ENCODE data around the gene PKDCC. TPM values are rescaled to one million over a fixed set of nuclear protein-coding genes. Genes with fewer than 3 reads are reported as not detected.
A peak's percentile ranks its signal among the peaks of the same experiment; 100 is the strongest.

The PKDCC gene
- total RNA-seq, 1 experiment from 2014 or later = 12.5 TPM

- intact Hi-C loops (cut with micrococcal nuclease; ENCODE audit: unreplicated experiment) = no loop called here
These were observed 42.4 kb downstream of the PKDCC start for GRCh38 chr2:42090216-42090615.

GRCh38 chr2:42091671-42092070, 43.9 kb downstream of the PKDCC start:
- Mint-ChIP-seq H3K27me3 (ENCODE audit: unreplicated experiment) (no peaks in the 10 kb centered on the region), H3K4me1 (ENCODE audit: low read depth, unreplicated experiment) (peaks cover 23% of the 10 kb centered on the region), H3K27ac (ENCODE audit: unreplicated experiment) (no peak overlapping the region), H3K9me3 (ENCODE audit: low read depth, unreplicated experiment) (no peaks in the 10 kb centered on the region), H3K36me3 (ENCODE audit: insufficient read depth, unreplicated experiment) (no peaks in the 10 kb centered on the region), H3K4me3 (ENCODE audit: low read depth, unreplicated experiment) (peak overlapping the region; percentile 11)
- intact Hi-C loops (cut with micrococcal nuclease; ENCODE audit: unreplicated experiment) = no loop called here
- no peak for DNase-seq
- no TSS peak for BruUV-seq (replicated peaks)
- TF ChIP-seq CTCF (IDR thresholded peaks at IDR 0.05; ENCODE audit: unreplicated experiment) = no peak
- CTCF ChIA-PET = interaction anchor here (0.5 to 2.2 kb wide), 5 partner anchors 26 to 467 kb away, joined by 3 to 7 read pairs (median 4); no protein-coding TSS in a partner anchor

More at GRCh38 chr2:42090216-42090615, 42.4 kb downstream of the PKDCC start:
- H3K36me3 Mint-ChIP-seq (ENCODE audit: insufficient read depth, unreplicated experiment) = no peaks in the 10 kb centered on the region
- H3K27me3 Mint-ChIP-seq (ENCODE audit: unreplicated experiment) = no peaks in the 10 kb centered on the region
- no peaks in the 10 kb centered on the region for H3K9me3 Mint-ChIP-seq (ENCODE audit: low read depth, unreplicated experiment)
- H3K4me3 Mint-ChIP-seq (ENCODE audit: low read depth, unreplicated experiment) = no peak overlapping the region
- no peak for TF ChIP-seq CTCF (IDR thresholded peaks at IDR 0.05; ENCODE audit: unreplicated experiment)
- BruUV-seq (replicated peaks) = no TSS peak
- CTCF ChIA-PET = interaction anchor here (1.3 to 2.2 kb wide), 3 partner anchors 221 to 241 kb away, joined by 3 to 7 read pairs (median 7); no protein-coding TSS in a partner anchor
- no peak for DNase-seq
- no peak overlapping the region for H3K27ac Mint-ChIP-seq (ENCODE audit: unreplicated experiment)
- peaks cover 23% of the 10 kb centered on the region for H3K4me1 Mint-ChIP-seq (ENCODE audit: low read depth, unreplicated experiment)

GRCh38 chr2:42092084-42092996, 44.5 kb downstream of the PKDCC start:
- H3K4me3 Mint-ChIP-seq (ENCODE audit: low read depth, unreplicated experiment) = peak overlapping the region; percentile 11
- H3K36me3 Mint-ChIP-seq (ENCODE audit: insufficient read depth, unreplicated experiment) = no peaks in the 10 kb centered on the region
- CTCF ChIA-PET = interaction anchor here (0.5 to 2.2 kb wide), 4 partner anchors 25 to 466 kb away, joined by 3 to 7 read pairs (median 4); no protein-coding TSS in a partner anchor
- no TSS peak for BruUV-seq (replicated peaks)
- peak; percentile 35 for DNase-seq
- no peaks in the 10 kb centered on the region for H3K27me3 Mint-ChIP-seq (ENCODE audit: unreplicated experiment)
- no peaks in the 10 kb centered on the region for H3K9me3 Mint-ChIP-seq (ENCODE audit: low read depth, unreplicated experiment)
- TF ChIP-seq CTCF (IDR thresholded peaks at IDR 0.05; ENCODE audit: unreplicated experiment) = no peak
- intact Hi-C loops (cut with micrococcal nuclease; ENCODE audit: unreplicated experiment) = no loop called here
- H3K27ac Mint-ChIP-seq (ENCODE audit: unreplicated experiment) = peak overlapping the region; percentile 4
- peaks cover 26% of the 10 kb centered on the region for H3K4me1 Mint-ChIP-seq (ENCODE audit: low read depth, unreplicated experiment)

- peaks cover 41% of the 10 kb centered on the region for H3K4me1 Mint-ChIP-seq (ENCODE audit: low read depth, unreplicated experiment)
- intact Hi-C loops (cut with micrococcal nuclease; ENCODE audit: unreplicated experiment) = no loop called here
- TF ChIP-seq CTCF (IDR thresholded peaks at IDR 0.05; ENCODE audit: unreplicated experiment) = no peak
- H3K4me3 Mint-ChIP-seq (ENCODE audit: low read depth, unreplicated experiment) = no peak overlapping the region
- CTCF ChIA-PET = no interaction called here
- no peaks in the 10 kb centered on the region for H3K27me3 Mint-ChIP-seq (ENCODE audit: unreplicated experiment)
- no TSS peak for BruUV-seq (replicated peaks)
- H3K36me3 Mint-ChIP-seq (ENCODE audit: insufficient read depth, unreplicated experiment) = no peaks in the 10 kb centered on the region
- no peaks in the 10 kb centered on the region for H3K9me3 Mint-ChIP-seq (ENCODE audit: low read depth, unreplicated experiment)
- no peak overlapping the region for H3K27ac Mint-ChIP-seq (ENCODE audit: unreplicated experiment)
- DNase-seq = no peak
These were observed 46.3 kb downstream of the PKDCC start for GRCh38 chr2:42094114-42094513.

Measured in Calu3 (cell line).